Frontal cortex (tissue), 4 donors: ENCODE data around the gene CCDC126. TPM values are rescaled to one million over a fixed set of nuclear protein-coding genes. Genes with fewer than 3 reads are reported as not detected.
"Not testable (repeated sequence)": the region's sequence is repeated elsewhere in the genome, so short reads cannot be mapped to it uniquely, and the experiment has no call there.

Experiments used
- DNase-seq, 2 donors: peaks; one replicate each; pipeline ENCODE4 v3.0.0; 2012; ENCODE audit warnings: low spot score in 2 of 2
- FAIRE-seq: peaks from 2 replicates; lab custom pipeline; 2012; peaks lifted over from hg19 to GRCh38; lab: Jason Lieb, UNC
- total RNA-seq: library from RNA; depleted of rRNA; stranded (reverse); fragments of >200 nt; gene quantifications from one replicate; pipeline ENCODE4 v1.2.3, GENCODE V29; 2014
- donor health status: control.
- donor health status: control.
- donor health status: control.

CCDC126 gene, protein sequence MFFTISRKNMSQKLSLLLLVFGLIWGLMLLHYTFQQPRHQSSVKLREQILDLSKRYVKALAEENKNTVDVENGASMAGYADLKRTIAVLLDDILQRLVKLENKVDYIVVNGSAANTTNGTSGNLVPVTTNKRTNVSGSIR
- 42.8 TPM for total RNA-seq

DNA sequence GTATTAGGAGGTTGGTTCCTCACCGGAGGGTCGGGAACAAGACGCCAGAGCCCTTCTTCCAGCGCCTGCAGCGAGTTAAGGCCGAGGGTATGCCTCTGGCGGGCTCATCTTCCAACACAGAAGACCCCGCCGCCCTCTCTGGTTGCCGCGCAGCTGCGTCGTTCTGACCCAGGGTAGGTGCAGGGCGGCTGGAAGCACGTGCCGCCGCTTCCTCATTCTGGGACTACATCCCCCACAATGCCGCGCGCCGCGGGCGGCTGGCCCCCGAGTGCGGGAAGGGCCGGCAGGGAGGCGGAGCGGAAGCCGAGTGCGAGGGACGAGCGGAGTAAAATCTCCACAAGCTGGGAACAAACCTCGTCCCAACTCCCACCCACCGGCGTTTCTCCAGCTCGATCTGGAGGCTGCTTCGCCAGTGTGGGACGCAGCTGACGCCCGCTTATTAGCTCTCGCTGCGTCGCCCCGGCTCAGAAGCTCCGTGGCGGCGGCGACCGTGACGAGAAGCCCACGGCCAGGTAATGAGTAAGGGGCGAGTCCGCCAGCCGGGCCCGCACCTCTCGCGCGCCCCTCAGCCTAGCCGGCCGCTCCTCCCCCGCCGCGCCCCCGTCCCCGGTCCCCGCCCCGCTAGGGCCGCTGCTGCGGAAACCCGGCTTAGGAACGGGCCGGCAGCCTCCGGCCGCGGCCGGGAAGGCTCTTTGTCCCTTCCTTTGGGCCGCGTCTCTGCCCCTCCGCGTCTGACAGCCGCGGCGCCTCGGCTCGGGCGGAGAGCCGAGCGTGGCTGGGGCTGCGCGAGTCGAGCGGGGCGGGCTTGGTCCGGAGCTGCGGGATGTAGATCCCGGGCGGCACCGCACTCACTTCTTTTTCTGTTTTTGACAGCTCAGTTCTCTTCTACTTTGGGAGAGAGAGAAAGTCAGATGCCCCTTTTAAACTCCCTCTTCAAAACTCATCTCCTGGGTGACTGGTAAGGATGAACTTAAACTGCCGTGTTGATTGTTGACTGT, at the start of gene CCDC126:
Gene CCDC126 (plus strand): TSS at position 289 of the 998 bp plus-strand sequence. CDS start 13,934 bp downstream, outside the sequence.
- DNase-seq, result peak; percentile 89 to 92
- no peak for FAIRE-seq

DNA sequence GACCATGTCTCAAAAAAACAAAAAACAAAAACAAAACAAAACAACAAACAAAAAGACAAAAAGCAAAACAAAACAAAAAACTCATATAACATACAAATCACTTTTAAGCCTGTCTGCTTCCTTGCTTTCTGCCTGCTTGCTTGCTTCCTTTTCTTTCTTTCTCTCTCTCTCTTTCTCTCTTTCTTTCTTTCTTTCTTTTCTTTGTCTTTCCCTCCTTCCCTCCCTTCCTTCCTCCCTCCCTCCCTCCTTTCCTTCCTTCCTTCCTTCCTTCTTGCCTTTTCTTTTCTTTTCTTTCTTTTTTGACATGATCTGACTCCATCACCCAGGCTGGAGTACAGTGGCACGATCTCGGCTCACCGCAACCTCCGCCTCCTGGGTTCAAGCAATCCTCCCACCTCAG, 49.5 kb upstream of the CCDC126 start:
- DNase-seq (no peak), FAIRE-seq (no peak)

DNA sequence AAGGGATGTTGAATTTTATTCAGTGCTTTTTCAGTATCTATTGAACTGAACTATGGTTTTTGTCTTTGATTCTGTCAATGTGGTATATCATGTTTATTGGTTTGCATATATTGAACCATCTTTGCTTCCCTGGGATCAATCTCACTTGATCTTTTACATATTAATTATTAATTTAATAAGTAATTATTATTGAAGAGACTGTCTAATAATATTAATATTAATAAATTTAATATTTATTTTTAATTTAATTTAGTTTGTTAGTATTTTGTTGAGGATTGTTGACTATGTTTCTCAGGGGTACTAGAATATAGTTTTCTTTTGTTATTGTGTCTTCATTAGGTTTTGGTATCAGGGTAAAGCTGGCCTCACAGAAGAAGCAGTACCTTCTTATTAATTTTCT, 38.9 kb upstream of the CCDC126 start:
- peak; percentile 75 for FAIRE-seq
- DNase-seq, result no peak

- DNase-seq, result peak; percentile 38 to 69
- no peak for FAIRE-seq
Observed at GRCh38 chr7:23570592-23571200, 26.5 kb upstream of the CCDC126 start.

DNA sequence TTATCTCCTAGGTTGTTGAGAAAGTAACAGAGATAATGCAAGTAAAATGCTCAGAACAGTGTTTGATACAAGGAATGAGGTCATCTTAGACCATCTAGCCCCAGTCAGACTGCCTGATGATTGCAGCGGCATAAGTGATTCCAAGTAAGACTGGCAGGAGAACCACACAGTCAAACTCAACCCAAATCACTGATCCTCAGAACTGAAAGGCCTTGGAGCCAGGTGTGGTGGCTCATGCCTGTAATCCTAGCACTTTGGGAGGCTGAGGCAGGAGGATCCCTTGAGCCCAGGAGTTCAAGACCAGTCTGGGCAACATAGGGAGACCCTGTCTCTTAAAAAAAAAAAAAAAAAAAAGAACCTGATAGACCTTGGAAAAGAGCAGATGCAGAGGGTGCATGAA, 15.2 kb upstream of the CCDC126 start:
- not testable (repeated sequence) for FAIRE-seq

GRCh38 chr7:23585304-23585703, 11.9 kb upstream of the CCDC126 start:
- not testable (repeated sequence) for DNase-seq, FAIRE-seq

More for the DNA sequence above, 15.2 kb upstream of the CCDC126 start:
- DNase-seq, result not testable (repeated sequence)

- no peak for FAIRE-seq
Observed at GRCh38 chr7:23586159-23586558, 11.0 kb upstream of the CCDC126 start.

DNA sequence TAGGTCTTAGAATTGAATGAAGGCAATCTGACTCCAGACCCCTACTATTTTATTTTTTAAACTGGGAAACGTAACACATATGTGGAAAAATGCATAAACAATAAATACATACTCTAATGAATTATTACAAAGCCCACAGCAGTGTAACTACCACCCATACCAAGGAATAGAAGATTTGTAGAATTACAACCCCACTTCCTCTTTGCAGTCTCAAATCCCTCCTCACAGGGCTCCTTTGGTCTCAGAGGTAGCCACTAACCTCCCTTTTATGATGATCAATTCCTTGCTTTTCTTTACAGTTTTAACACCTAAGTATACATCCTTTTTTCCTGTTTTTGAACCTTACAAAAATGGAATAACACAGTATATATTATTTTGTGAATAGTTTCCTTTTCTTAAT, 6.7 kb upstream of the CCDC126 start:
- DNase-seq (no peak), FAIRE-seq (no peak)

More at GRCh38 chr7:23586159-23586558, 11.0 kb upstream of the CCDC126 start:
- DNase-seq, result no peak

DNA sequence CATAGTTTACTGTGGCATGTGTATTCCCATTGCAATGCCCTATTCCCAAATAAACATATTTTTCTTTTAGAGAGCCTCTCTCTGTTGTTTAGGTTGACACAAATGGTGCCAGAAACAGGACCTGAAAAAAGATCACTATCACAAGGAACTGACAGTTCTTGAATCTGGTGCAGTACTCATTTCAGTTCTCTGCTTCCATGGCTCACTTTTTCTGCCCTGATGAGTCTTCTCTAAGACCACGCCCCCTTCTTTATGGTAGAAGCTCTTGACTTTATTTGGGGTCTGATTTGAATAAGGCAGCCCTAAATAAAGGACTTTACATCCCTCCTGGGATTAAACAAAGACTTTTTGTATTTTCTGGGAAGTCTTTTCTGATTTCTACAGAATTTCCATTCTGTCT, 3.5 kb upstream of the CCDC126 start:
- FAIRE-seq (no peak), DNase-seq (no peak)

DNA sequence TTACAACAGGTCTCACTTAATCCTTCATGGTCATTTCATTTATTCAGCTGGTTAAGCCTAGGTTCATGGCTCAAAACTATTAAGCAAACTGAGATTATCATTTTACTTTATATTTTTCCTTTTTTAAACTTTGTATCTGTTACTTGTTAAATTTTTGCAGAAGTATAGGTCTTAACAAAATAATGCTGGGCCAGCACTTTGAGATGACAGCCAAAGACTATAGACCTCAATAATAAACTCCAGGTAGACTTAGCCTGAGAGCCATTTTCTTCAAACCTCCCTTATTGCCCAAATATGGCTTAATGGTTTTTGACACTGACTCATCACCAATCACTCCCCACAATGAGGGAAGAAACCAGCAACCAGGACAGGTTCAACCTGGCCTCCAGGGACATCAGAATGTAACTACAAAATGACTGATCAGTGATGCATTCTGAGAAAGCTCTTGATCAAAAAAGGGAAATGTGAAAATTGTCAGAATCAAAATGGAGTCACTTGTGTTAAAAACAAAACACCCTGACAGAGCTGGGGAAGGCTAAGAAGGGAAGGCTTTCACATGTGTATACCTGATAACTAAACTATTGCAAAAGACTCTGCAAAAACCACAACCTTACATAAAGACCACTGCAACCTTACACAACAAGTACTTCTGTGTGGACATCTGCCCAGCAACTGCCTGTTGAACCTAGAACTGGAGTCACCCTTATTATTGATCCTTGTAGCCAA, 2.1 kb upstream of the CCDC126 start:
- FAIRE-seq (no peak), DNase-seq (no peak)

- FAIRE-seq (no peak), DNase-seq (no peak)
Observed at GRCh38 chr7:23598296-23598695, 1.1 kb downstream of the CCDC126 start.

DNA sequence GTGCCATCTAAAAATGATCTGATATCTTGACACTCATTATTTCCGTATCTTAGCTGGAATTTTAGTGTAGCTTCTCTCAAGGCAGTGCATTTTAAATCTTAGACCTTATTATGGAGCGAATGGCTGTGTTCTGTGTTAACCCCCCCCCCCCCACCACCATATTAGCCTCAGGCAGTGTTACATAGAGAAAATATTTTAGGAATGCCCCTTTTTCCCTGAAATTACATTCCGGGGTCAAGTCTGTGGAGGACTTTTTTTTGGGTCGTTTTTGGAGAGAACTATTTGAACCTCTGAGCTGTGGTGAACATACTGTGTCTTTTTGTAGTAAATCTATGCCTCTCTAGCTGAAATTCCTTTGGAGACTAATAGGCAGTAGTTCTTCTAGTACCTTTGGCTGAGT, 3.1 kb downstream of the CCDC126 start:
- DNase-seq (no peak), FAIRE-seq (no peak)

DNA sequence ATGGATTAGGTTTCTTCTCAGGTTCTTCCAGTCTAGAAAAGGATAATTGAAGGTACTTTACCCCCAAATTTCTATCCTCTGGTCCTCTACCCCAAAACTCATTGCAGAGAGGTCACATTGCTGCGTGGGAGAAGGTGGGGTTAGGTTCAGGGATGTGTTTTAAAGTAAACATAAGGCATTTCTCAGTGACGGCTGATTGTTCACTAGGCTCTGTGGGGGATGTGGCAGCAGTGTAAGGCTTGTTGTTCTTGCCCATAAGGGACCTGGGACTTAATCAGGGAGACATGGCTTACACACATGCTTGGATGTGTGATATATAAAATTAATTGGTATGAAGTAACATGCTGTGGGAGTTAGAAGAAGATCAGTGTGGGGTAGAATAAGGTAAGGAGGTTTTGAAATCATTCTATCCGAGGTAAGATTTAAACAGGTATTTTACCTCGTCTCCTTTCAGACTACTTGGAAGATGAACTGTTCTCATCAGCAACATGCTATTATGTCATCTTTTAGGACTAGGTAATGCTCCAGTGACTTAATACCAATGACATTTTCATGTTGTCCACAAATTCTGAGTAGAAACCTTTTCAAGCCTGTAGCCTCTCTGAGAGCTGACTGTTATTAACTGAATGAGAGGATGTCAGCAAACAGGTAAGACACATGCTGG, 6.6 kb downstream of the CCDC126 start:
- DNase-seq (no peak), FAIRE-seq (no peak)

- FAIRE-seq, result no peak
- DNase-seq, result no peak
Observed at GRCh38 chr7:23604296-23604640, 7.1 kb downstream of the CCDC126 start.

DNA sequence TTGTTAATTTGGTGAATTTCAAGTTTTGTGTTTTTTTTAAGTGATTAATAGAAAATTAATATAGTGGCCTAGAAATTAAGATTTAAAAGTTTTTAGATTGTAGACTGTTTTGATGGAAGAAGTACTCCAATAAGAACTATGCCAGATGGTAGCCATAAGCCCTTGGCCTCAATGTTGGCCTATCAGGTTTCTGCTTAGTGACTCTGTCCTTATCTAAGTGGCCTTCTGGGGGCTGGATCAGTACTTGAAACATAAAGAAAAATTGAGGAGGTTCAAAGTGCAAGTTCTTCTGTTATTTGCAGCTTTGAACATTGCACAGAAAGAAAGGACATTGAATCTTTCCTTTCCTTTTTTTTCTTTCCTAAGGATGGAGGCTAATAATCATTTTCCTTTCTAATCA, 9.9 kb downstream of the CCDC126 start:
- no peak for DNase-seq
- FAIRE-seq, result no peak

GRCh38 chr7:23607866-23608265, 10.7 kb downstream of the CCDC126 start:
- no peak for FAIRE-seq

DNA sequence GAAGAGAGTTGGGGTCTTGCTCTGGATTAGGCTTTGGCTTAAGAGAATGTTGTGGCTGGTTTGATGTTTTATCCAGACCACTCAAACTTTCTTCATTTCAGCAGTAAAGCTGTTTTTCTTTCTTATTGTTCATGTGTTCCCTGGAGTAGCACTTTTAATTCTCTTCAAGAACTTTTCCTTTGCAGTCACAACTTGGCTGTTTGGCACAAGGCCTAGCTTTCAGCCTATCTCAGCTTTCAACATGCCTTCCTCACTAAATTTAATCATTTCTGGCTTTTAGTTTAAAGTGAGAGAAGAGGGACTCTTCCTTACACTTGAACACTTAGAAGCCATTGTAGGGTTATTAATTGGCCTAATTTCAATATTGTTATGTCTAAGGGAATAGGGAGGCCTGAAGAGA, 18.1 kb downstream of the CCDC126 start:
- FAIRE-seq (no peak), DNase-seq (no peak)

More at GRCh38 chr7:23607866-23608265, 10.7 kb downstream of the CCDC126 start:
- no peak for DNase-seq

DNA sequence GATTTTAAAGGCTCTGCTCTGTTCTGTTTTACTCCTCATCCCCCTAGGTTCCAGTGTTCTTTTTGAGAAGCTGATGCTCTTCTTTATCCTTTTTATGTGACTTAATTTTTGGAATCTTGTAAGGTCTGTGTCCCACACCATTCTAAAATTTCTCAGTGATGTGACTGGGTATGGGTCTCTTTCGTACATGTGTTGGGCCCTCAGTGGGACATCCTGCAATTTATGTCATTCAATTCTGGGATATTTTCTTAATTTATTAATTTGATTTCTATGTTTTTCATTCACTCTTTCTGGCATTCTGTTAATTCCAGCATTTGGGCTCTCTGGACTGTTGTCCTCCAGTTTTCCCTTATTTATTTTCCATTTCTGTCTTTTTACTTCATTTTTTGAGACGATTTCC, 19.4 kb downstream of the CCDC126 start:
- DNase-seq (no peak), FAIRE-seq (no peak)

DNA sequence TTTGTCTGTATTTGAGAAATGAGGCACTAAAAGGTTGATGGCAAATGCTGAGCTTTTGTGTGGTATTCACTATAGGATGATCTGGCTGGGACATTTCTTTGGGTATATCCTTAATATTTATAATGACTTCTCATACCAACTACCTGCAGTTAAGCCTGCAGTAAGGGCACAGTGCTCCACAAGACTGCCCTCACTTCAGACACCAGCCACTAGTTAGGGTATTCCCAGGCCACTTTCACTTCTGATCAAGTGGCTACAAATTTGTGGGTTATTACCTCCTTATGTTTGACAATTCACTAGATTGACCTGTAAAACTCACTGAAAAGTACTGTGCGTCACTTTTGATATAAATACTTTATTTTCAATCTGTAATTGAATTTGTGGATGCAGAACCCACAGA, 20.3 kb downstream of the CCDC126 start:
- DNase-seq, result no peak
- FAIRE-seq, result no peak

DNA sequence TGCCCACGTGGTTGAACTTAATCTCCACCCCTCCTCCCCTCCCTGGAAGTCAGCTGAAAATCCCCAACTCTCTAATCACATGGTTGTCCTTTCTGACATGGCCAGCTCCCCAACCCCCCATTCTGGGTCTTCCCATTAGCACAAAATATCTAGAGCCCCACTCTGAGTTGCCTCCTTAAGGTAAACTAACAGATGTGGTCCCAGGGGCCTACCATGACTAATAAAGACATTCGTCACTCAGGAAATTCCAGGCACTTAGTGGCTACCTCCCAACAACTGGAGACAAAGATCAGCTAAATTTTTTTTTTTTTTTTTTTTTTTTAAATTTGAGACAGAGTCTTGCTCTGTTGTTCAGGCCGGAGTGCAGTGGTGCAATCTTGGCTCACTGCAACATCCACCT, 21.1 kb downstream of the CCDC126 start:
- FAIRE-seq (no peak), DNase-seq (no peak)
